Measurements from ENCODE around the gene PDZD2.

DNA sequence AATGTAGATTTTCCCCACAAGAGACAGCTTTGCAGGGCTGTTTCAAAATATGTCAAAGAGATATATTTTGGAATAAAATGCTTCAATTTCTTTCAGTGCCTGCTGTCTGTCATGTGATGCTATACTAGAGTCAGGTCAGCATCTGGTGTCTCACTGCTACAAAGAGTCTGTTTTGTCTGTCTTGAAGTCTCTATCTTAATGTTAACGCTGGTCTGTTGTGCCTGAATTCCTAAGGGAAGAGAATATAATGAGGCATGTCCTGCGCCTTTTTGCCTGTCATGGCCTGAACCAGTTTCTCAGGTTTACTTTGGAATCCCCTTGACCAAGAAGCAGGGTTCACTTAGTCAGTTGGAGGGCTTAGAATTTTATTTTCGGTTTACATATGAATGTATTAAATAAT is 176.4 kb downstream of the PDZD2 start:
- TF ChIP-seq, protein P1, sequence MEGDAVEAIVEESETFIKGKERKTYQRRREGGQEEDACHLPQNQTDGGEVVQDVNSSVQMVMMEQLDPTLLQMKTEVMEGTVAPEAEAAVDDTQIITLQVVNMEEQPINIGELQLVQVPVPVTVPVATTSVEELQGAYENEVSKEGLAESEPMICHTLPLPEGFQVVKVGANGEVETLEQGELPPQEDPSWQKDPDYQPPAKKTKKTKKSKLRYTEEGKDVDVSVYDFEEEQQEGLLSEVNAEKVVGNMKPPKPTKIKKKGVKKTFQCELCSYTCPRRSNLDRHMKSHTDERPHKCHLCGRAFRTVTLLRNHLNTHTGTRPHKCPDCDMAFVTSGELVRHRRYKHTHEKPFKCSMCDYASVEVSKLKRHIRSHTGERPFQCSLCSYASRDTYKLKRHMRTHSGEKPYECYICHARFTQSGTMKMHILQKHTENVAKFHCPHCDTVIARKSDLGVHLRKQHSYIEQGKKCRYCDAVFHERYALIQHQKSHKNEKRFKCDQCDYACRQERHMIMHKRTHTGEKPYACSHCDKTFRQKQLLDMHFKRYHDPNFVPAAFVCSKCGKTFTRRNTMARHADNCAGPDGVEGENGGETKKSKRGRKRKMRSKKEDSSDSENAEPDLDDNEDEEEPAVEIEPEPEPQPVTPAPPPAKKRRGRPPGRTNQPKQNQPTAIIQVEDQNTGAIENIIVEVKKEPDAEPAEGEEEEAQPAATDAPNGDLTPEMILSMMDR (conservative IDR thresholded peaks at IDR 0.05; ENCODE audit: low read length), result no peak
- TF ChIP-seq EZH2phosphoT487 (IDR thresholded peaks at IDR 0.05; ENCODE audit: borderline replicate concordance), result no peak

Measured in Loucy (cell line).